SU-DHL-6 (cell line): ENCODE data around the gene CYB561D1.

Source experiments
- H2AFZ ChIP-seq: fragments of 200-600 bp; sonication (generic); 2 replicates; pipeline ENCODE4 v1.6.1; 2014; ENCODE audit warnings: low read depth, mild to moderate bottlenecking, moderate library complexity, mixed read lengths, antibody characterized with exemption, low read length; ENCODE audit not compliant: severe bottlenecking
- H3F3A ChIP-seq: fragments of 200-600 bp; shearing (Covaris generic); 2 replicates; pipeline ENCODE4 v1.6.0; 2016; ENCODE audit warnings: antibody characterized with exemption, mild to moderate bottlenecking; ENCODE audit not compliant: insufficient read depth
- H3K27ac ChIP-seq: fragments of 200-600 bp; sonication (generic); 2 replicates; pipeline ENCODE4 v1.5.1; 2016; ENCODE audit warnings: low read depth, mild to moderate bottlenecking, low read length, moderate library complexity, mixed read lengths
- H3K27me3 ChIP-seq: fragments of 200-600 bp; sonication (generic), shearing (Covaris generic); 2 replicates; pipeline ENCODE4 v1.6.0; 2014; ENCODE audit warnings: mild to moderate bottlenecking, low read length
- H3K36me3 ChIP-seq: fragments of 200-600 bp; sonication (generic); 2 replicates; pipeline ENCODE4 v1.6.1; 2014; ENCODE audit warnings: mild to moderate bottlenecking, low read length, mixed read lengths
- H3K4me2 ChIP-seq: fragments of 300-600, 200-600 bp; shearing (Covaris generic), sonication (generic); 2 replicates; pipeline ENCODE4 v1.6.0; 2014; ENCODE audit warnings: low read length, low read depth, mild to moderate bottlenecking; ENCODE audit not compliant: poor library complexity, severe bottlenecking
- H3K4me3 ChIP-seq: fragments of 200-600 bp; sonication (generic); 2 replicates; pipeline ENCODE4 v1.5.1; 2014; ENCODE audit warnings: antibody characterized with exemption, low read length, mild to moderate bottlenecking, mixed read lengths; ENCODE audit not compliant: insufficient read depth, poor library complexity, severe bottlenecking
- H3K79me2 ChIP-seq: fragments of 200-600 bp; sonication (generic); 2 replicates; pipeline ENCODE4 v1.6.1; 2014; ENCODE audit warnings: mild to moderate bottlenecking, low read length, moderate library complexity; ENCODE audit not compliant: insufficient read depth
- H3K9ac ChIP-seq: fragments of 200-600 bp; sonication (generic); 2 replicates; pipeline ENCODE4 v1.7.0; 2014; ENCODE audit warnings: mild to moderate bottlenecking, low read length
- H3K9me2 ChIP-seq: fragments of 200-600 bp; sonication (generic); replicated peaks from 2 replicates; pipeline ENCODE4 v1.6.1; 2014; ENCODE audit warnings: low read length; ENCODE audit not compliant: insufficient read depth
- H3K9me3 ChIP-seq: fragments of 200-600 bp; sonication (generic); 2 replicates; pipeline ENCODE4 v1.6.1; 2014; ENCODE audit warnings: low read length, mixed read lengths; ENCODE audit not compliant: insufficient read depth
- H4K20me1 ChIP-seq: fragments of 200-600 bp; sonication (generic); 2 replicates; pipeline ENCODE4 v1.6.1; 2014; ENCODE audit warnings: low read depth, mild to moderate bottlenecking, antibody characterized with exemption, low read length, moderate library complexity, mixed read lengths
- CTCF ChIP-seq: fragments of 200-600 bp; sonication (generic); IDR thresholded peaks from one replicate; pipeline ENCODE4 v1.5.1; 2017; ENCODE audit warnings: antibody characterized with exemption, mild to moderate bottlenecking, low read length, moderate library complexity; ENCODE audit not compliant: insufficient read depth, poor library complexity, severe bottlenecking
- EZH2phosphoT487 ChIP-seq: fragments of 200-600 bp; sonication (generic), shearing (Covaris generic); conservative IDR thresholded peaks from 2 replicates; pipeline ENCODE4 v1.6.1; 2018; ENCODE audit warnings: mild to moderate bottlenecking, antibody characterized with exemption, low read length, moderate library complexity, mixed read lengths

The CYB561D1 gene

DNA sequence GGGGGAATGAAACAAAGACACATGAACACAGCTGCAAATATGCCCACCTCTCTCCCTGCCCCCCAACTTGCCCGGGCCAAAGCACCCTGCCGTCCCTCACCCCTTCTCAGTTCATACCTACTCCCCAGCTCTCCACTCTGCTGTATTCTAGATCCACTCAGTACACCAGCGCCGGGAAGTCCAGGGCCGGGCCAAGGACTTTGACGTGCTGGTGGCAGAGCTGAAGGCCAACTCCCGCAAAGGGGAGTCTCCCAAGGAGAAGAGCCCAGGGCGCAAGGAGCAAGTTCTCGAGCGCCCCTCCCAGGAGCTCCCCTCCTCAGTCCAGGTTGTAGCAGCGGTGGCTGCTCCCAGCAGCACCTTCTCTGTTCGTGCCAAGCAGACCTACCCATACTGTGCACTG, 5.2 kb upstream of the CYB561D1 start:
- Histone ChIP-seq H3K9me2 (no peaks in the 10 kb centered on the region), H3K4me2 (no peak overlapping the region), H2AFZ (no peak overlapping the region), H4K20me1 (no peaks in the 10 kb centered on the region), H3F3A (no peaks in the 10 kb centered on the region), H3K79me2 (peaks cover 8% of the 10 kb centered on the region; the same call in 1 of the 2 replicates), H3K27ac (no peak overlapping the region), H3K4me3 (no peak overlapping the region), H3K36me3 (no peaks in the 10 kb centered on the region), H3K9ac (no peak overlapping the region), H3K9me3 (no peaks in the 10 kb centered on the region), H3K27me3 (no peaks in the 10 kb centered on the region)
- no peak for TF ChIP-seq EZH2phosphoT487
- no peak for TF ChIP-seq CTCF

DNA sequence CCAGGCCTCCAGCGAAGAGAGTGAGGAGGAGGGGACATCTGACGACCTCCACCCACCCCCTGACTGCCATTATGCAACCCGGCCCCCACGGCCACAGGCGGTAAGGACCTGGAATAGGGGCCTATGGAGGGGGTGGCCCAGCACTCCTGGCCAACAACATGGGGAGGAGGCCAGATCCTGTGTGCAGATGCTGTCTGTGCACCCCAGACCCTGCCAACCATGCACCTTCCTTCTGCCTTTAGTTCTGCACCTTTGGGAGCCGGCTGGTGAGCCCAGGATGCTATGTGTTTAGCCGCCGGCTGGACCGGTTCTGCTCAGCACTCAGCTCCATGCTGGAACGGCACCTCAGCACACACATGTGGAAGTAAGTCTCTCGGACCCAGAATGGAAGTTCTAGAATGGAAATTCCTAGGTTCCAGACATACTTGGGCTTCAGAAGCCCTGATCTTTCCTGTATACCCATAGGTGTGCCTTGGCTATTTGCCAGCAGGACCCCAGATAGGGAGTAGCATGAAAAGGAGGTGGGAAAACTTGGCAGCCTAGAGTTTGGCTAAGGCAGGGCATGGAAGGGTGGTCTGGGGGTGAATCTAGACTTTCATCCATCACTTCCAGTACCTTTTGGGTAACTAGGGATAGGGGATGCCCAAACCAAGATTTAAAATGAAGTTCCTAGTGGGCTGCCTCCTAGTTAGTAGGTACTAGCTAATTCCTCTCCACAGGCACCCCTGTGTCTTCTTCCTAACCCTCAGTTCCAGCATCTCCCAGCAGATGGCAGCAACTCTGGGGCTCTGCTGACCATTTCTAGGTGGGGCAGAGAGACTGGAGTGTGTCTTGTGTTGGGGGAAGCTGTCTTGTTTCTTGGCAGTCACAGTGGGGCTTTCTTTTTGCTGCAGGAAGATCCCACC, 3.6 kb upstream of the CYB561D1 start:
- H3K27me3 ChIP-seq: no peaks in the 10 kb centered on the region
- H3K27ac ChIP-seq: no peak overlapping the region
- H3K36me3 ChIP-seq: no peaks in the 10 kb centered on the region
- TF ChIP-seq EZH2phosphoT487 (no peak), CTCF (peak; percentile 43)
- no peak overlapping the region for H3K4me2 ChIP-seq
- H3K79me2 ChIP-seq: no peaks in the 10 kb centered on the region
- no peaks in the 10 kb centered on the region for H3K9me3 ChIP-seq
- H3F3A ChIP-seq: no peaks in the 10 kb centered on the region
- no peaks in the 10 kb centered on the region for H4K20me1 ChIP-seq
- H2AFZ ChIP-seq: no peak overlapping the region
- no peak overlapping the region for H3K4me3 ChIP-seq
- no peaks in the 10 kb centered on the region for H3K9me2 ChIP-seq
- no peak overlapping the region for H3K9ac ChIP-seq

- H3K4me3 ChIP-seq: no peak overlapping the region
- H3K79me2 ChIP-seq: 0 out of 2 replicates have a peak, but pooled peaks cover 3% of the 10 kb centered on the region
Measured at GRCh38 chr1:109490934-109491302, 3.0 kb upstream of the CYB561D1 start.

More at GRCh38 chr1:109490934-109491302, 3.0 kb upstream of the CYB561D1 start:
- H2AFZ ChIP-seq: no peak overlapping the region
- no peaks in the 10 kb centered on the region for H3K36me3 ChIP-seq
- no peaks in the 10 kb centered on the region for H3K27me3 ChIP-seq
- H3K9ac ChIP-seq: no peak overlapping the region
- H4K20me1 ChIP-seq: no peaks in the 10 kb centered on the region
- no peaks in the 10 kb centered on the region for H3K9me2 ChIP-seq
- H3K4me2 ChIP-seq: no peak overlapping the region
- no peak for TF ChIP-seq CTCF
- no peak for TF ChIP-seq EZH2phosphoT487
- no peaks in the 10 kb centered on the region for H3F3A ChIP-seq
- no peak overlapping the region for H3K27ac ChIP-seq
- H3K9me3 ChIP-seq: no peaks in the 10 kb centered on the region
